ENCODE results near the gene PROX1. TPM values are rescaled to one million over a fixed set of nuclear protein-coding genes. Genes with fewer than 3 reads are reported as not detected.

The PROX1 gene
- total RNA-seq, 4 donors from 2014 or later: 0.68 to 2.8 (median 1.0) TPM

DNA sequence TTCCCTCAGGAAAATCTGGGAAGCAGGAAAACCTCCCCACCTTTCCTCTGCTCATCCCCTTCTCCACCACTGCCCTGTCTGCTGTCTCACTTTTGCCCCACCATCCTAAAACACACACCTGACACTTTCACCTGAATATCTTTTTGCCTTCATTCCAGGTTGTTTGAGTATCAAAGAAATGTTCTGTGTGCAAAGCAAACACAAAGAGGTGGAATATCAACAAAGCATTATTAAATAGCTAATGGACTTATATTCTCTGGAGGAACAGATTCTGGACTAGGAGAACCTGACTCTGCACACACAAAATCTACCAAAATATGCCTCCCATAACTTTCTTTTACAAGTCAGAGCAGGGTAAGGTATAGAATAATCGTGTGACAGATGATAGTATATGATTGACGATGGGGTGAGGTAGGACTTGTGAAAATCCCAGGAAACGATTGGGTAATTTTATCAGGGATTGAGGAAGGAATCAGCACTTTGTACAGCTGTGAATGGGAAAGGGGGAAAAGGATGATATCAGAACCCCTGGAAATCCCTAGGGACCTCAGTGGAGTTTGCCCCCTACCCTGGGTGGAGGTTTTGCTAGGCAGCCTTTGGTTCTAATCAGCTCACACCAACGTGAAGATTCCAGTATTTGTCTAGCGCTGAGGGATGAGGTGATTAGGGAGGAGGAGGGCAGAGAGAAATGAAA, 87.7 kb downstream of the PROX1 start:
- TF ChIP-seq, protein P1, sequence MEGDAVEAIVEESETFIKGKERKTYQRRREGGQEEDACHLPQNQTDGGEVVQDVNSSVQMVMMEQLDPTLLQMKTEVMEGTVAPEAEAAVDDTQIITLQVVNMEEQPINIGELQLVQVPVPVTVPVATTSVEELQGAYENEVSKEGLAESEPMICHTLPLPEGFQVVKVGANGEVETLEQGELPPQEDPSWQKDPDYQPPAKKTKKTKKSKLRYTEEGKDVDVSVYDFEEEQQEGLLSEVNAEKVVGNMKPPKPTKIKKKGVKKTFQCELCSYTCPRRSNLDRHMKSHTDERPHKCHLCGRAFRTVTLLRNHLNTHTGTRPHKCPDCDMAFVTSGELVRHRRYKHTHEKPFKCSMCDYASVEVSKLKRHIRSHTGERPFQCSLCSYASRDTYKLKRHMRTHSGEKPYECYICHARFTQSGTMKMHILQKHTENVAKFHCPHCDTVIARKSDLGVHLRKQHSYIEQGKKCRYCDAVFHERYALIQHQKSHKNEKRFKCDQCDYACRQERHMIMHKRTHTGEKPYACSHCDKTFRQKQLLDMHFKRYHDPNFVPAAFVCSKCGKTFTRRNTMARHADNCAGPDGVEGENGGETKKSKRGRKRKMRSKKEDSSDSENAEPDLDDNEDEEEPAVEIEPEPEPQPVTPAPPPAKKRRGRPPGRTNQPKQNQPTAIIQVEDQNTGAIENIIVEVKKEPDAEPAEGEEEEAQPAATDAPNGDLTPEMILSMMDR (IDR thresholded peaks at IDR 0.05; ENCODE audit: low read depth): no peak

DNA sequence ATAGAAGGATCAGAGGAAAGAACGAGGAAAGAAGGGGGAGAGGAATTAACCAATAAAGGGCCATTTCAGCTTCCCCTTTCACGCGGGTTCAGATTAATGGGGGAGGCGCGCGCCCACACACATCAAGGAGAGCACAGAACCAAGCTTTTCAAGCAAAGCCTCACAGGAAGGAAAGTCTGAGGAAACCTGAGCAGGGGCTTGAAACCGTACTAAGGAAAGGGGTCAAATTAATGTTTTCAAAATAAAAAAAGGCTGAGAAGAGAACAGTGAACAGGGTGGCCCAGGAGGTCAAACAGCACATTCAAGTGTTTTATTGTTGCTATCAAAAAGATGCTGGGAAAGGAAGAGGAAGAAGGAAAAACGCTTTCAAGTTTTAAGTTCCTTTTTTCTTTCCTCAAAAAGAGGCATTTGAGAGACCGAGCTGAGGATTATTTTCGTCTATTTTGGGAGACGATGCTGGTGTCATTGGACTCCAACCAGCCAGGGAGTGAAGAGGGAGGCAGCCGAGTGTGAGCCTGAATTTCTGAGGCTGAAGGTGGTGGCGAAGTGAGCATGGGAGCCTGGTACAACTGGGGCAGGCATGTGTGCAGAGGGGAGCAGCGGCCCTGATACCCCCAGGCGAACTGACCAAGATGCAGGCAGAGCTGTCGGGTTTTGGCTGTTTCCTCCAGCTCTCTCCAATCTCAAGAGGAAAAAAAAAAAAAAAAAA, 88.4 kb downstream of the PROX1 start:
- TF ChIP-seq, protein P1 (IDR thresholded peaks at IDR 0.05; ENCODE audit: low read depth): no peak

DNA sequence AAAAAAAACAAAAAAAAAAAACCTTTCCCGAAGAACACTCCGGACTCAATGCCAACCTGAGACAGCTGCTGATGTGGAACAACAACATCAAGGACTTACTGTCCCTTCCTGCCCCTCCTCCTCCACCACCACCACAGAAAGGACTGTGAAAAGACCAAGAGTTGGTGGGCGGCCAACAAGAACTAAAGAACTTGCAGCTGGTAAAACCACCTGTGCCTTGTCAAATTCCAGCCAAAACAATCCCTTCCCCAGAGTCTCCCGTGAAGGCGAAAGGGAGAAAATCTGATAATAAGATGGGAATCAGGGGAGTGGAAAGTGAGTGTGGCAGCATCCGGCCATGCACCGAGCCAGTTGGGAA, 88.9 kb downstream of the PROX1 start:
- TF ChIP-seq, protein P1 (IDR thresholded peaks at IDR 0.05; ENCODE audit: low read depth): no peak

DNA sequence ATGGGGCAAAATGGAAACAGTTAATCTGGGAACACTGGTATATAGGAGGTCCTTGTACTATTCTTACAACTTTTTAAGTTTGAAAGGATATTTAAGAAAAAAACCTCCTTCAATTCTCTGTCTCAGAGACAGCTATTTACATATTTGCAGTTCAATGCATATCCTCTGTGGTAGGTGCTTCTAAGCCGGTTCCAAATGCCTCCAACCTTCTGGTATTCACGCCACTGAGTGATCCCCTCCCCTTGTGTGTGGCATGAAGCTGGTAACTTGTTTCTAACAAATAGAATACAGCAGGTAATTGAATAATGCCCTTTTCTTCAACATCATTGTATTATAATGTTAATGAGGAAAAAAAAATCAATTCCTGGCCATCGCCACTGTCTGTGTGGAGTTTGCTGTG, 91.2 kb downstream of the PROX1 start:
- TF ChIP-seq, protein P1 (IDR thresholded peaks at IDR 0.05; ENCODE audit: low read depth): no peak

DNA sequence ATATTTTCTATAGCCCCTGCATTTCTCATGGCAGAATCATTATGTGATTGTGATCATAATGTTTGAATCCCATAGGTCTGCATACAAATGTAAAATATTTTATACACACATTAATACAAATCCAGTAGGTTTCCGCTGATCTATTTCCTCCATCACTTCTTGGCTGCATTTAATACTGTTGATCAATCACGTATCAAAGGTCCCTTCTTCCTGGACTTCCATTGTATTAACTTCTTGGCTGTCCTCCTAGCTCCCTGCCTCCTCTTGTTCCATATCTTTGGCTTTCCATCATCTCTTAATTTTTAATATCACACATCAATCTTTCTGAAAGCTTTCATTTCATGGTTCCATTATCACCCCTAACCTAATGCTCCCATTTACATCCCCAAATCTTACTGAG, 97.6 kb downstream of the PROX1 start:
- TF ChIP-seq, protein P1 (IDR thresholded peaks at IDR 0.05; ENCODE audit: low read depth): no peak

DNA sequence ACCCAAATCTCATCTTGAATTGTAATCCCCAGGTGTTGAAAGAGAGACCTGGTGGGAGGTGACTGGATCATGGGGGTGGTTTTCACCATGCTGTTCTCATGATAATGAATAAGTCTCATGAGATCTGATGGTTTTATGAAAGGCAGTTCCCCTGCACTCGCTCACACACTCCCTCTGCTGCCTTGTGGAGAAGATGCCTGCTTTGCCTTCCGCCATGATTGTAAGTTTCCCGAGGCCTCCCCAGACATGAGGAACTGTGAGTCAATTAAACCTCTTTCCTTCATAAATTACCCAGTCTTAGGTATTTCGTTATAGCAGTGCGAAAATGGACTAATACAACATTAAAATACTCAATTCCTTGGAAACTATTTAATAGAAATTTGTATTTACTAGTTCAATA, 99.2 kb downstream of the PROX1 start:
- TF ChIP-seq, protein P1 (IDR thresholded peaks at IDR 0.05; ENCODE audit: low read depth): no peak

Measured in subcutaneous adipose tissue (tissue), 4 donors.